Activated gamma-delta T cell treated with Interleukin-2 at 50 U/mL for 16 hours (primary cell): Measurements from ENCODE around the gene ACADVL.

Experiments used
- DNase-seq: peaks from one replicate; pipeline ENCODE4 v3.0.0-alpha.2; 2020

ACADVL gene

GRCh38 chr17:7191571-7192270 lies 28.0 kb upstream of the ACADVL start:
- DNase-seq: no peak

- DNase-seq: no peak
Measured at GRCh38 chr17:7192271-7192937, 27.3 kb upstream of the ACADVL start.

- no peak for DNase-seq
Measured at GRCh38 chr17:7195971-7196370, 23.8 kb upstream of the ACADVL start.

- DNase-seq: no peak
Measured at GRCh38 chr17:7196651-7197401, 22.9 kb upstream of the ACADVL start.

DNA sequence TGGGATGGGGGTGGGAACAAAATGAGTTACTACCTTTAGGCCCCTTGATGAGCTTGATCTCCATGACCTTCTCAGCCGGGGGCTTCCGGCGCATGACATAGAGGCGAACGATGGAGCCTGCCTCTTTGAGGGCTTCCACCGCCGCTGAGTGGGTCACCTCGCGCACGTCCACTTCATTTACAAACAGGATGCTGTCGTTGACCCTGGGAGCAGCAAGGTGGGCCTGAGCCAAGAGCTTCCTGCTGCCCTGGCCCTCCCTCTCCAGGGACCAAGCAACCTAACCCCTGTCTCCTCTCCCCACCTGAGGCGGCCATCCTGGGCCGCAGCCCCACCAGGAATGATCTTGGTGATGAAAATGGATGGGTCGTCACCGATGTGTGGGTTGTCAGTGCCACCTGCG lies 16.3 kb upstream of the ACADVL start:
- no peak for DNase-seq

DNA sequence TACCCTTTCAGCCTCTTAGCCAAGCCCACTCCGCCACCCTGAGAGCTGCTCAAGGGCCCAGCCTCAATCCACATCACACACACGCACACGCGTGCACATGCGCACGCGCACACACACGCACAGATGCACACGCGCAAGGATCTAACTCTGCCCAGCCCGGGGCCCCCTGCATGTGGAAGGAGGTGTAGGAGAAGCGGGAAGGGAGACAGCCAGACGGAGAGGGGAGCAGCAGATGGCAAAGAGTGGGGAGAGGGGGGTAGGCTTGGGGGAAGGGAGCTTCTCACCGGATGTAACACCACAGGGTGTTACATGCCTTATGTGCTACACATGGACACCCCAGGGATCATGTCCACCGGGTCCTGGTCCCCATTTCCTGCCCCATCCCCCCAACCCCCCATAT lies 15.4 kb upstream of the ACADVL start:
- peak; percentile 33 for DNase-seq

DNA sequence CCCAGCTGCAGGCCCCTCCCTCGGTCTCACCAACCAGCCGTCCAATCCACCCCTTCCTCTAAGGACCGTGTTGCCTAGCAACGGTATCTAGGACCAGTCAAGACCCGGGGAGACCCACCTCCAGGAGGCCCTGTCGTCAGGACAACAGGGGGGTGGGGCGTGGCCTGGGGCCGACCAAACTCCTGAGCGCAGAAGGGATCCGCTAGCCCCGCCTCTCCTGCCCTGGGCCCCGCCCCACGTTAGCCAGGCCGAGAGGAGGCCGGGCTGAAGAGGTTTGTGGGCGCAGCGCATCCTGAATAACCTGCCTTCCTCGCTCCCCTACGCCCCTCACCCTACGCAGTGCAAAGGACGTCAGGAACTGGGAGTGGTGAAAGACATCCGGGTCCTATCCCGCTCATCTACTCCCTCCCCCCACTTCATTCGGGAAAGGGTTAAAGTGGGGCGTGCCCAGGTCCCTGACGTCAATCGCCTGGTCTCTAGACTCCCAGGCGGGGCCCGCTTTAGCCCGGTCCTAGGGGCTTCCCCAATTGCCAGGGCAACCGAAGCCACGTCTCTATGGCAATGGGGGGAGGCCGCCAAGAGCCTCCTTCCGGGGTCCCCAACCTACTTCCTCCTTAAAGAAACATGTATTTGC lies 14.8 kb upstream of the ACADVL start:
- DNase-seq: peak; percentile 94

DNA sequence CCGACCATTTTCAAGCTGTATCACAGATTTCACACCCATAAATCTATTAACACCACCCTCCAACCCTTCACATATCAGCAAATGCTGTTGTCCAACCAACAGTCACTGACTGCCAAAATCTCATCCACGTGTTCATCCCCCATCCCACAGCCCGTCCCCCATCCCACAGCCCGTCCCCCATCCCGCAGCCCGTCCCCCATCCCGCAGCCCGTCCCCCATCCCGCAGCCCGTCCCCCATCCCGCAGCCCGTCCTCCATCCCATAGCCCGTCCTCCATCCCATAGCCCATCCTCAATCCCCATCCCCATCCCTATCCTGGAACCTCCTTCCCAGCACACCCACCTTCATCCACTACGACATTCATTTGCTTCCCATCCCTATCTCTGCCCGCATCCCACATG lies 14.2 kb upstream of the ACADVL start:
- DNase-seq: no peak

GRCh38 chr17:7207120-7208001 lies 12.4 kb upstream of the ACADVL start:
- DNase-seq: no peak

DNA sequence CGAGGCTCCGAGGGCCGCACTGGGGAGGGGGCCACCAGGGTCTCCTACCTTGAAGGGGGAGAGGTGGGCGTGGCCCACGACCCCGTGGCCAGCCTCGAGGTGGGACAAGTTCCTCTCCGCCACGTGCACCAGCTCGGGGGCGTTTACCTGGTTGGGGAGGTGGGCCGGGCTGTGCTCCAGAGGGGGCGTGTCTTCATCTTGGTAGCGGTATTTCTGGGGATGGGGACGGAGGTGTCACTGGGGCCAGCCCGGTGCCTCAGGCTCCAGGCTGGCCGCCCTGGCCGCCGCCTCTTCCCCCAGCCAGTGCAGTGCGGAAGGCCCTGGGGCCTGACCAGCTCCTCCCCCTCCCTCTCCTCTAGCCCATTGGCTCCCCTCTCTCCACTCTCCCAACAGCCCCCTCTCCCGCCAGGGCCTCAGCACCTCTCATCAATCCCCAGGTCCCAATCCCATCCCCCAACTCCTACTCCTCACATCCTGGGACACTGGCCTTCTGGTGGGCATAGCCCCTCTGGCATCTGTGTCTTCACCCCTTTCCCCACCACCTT lies 11.6 kb upstream of the ACADVL start:
- DNase-seq: no peak

DNA sequence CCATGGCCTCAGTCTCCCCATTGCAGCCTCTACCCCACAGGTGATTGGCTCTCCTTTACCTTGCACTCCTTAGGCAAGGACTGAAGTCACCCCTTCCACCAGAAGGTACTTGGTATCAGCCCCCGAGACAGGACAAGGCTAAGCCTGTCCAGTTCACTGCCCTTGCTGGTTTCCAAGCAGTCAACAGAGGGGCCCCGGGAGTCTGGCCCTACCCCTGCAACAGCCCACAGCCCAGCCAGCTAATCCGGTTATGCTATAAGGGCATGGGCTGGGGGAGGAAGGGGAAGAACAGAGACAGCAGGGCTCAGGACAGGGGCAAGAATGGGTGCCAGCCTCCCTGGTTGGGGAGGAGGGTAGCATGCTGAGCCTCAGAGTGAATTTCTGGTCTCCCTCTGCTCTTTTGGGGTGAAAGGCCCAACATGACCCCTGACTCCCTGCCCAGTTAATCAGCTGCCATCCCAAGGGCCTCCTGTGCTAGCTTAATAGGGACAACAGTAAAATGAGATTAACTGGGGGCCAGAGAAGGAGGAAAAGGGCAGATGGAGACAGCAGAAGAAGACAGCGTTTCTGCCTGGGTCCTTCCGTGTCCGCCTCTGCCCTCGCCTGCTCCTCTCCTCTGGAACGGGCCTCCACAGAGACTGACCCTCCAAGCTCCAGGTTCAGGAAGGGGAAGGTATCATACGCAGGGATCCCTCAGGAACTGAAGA lies 10.8 kb upstream of the ACADVL start:
- no peak for DNase-seq

DNA sequence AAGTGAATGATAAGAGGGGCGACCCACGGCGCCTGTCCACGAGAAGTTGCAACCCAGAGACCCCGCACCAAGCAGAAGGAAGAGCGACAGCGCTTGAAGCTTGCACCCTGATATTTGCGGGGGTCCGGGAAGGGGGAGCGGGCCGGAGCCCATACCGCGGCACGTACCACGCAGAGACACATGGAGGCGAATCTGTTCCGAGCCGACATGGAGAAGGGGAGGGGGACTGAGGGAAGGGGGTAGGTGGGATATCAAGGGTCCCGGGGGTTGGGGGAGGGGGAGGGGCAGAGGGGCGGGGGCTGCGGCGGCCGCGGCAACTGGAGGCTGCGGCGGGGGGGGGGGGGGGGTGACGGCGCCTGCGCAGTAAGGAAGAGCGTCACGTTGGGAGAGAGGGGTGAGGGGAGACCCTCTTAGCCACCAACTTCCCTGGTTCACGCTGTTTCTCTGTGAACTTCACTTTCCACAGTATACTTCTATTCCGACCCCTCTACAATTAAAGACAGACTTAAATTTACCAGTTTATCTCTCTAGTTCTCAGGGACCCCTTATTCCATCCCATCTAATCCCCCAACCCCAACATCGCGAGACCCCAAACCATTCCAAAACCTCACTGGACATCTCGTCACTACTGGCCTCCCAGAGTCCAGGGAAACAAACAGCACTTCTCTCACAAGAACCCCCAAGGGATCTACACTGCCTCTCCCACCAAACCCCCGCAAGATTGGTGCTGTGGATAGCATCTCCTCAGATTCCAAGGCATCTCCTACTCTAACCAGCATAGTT lies 8.1 kb upstream of the ACADVL start:
- no peak for DNase-seq

GRCh38 chr17:7213895-7214299 lies 5.8 kb upstream of the ACADVL start:
- no peak for DNase-seq

GRCh38 chr17:7214300-7215135 lies 5.2 kb upstream of the ACADVL start:
- peak; percentile 99 for DNase-seq

DNA sequence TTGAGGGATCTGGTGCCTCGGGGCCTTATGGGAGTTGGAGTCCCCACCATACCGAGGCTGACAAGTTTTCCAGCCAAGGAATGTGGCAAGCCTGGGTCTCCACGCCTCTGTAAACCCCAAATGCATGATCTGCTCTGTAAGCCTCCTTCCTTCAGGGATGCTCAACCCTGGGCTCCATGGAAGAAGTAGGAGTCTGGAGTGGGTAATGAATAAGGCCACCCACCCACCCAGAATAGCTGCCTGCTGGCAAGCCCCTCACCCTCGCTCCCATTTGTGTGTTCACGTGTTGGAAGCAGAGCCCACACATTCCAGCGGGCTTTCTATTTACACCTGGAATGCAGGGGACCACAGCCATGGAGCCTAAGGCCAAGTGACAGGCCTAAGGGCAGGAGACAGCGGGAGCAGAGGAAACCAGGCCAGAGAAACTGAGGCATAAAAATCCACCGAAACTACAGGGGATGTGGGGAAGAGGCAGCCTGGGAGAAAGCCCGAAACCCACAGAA lies 4.6 kb upstream of the ACADVL start:
- DNase-seq: no peak

GRCh38 chr17:7215652-7216180 lies 4.0 kb upstream of the ACADVL start:
- no peak for DNase-seq

GRCh38 chr17:7216242-7217112 lies 3.3 kb upstream of the ACADVL start:
- no peak for DNase-seq
